GM10847 (cell line): ENCODE data around the gene S1PR5.

Experiments
- POLR2A ChIP-seq: IDR thresholded peaks from 2 replicates; pipeline ENCODE4 v1.6.1; 2011; ENCODE audit not compliant: insufficient read length; ENCODE audit errors: extremely low read depth

The S1PR5 gene

GRCh38 chr19:10550336-10550735, 33.1 kb upstream of the S1PR5 start:
- TF ChIP-seq POLR2A = no peak

- no peak for TF ChIP-seq POLR2A
These were observed 32.5 kb upstream of the S1PR5 start for GRCh38 chr19:10549733-10550132.

- TF ChIP-seq POLR2A = no peak
These were observed 31.6 kb upstream of the S1PR5 start for GRCh38 chr19:10548746-10549276.

- no peak for TF ChIP-seq POLR2A
These were observed 29.6 kb upstream of the S1PR5 start for GRCh38 chr19:10546817-10547216.

- no peak for TF ChIP-seq POLR2A
These were observed 27.6 kb upstream of the S1PR5 start for GRCh38 chr19:10544753-10545251.

- no peak for TF ChIP-seq POLR2A
These were observed 27.1 kb upstream of the S1PR5 start for GRCh38 chr19:10544242-10544752.

GRCh38 chr19:10543420-10544241, 26.4 kb upstream of the S1PR5 start, which contains the start of gene ATG4D:
TSS of gene ATG4D (plus strand) at chr19:10543904. CDS start at chr19:10544091, 187 bp downstream.
- TF ChIP-seq POLR2A = peak; percentile 84

GRCh38 chr19:10543059-10543419, 25.8 kb upstream of the S1PR5 start:
- no peak for TF ChIP-seq POLR2A

- TF ChIP-seq POLR2A = no peak
These were observed 21.1 kb upstream of the S1PR5 start for GRCh38 chr19:10538204-10538983.

- TF ChIP-seq POLR2A = no peak
These were observed 20.4 kb upstream of the S1PR5 start for GRCh38 chr19:10537668-10538067.

- no peak for TF ChIP-seq POLR2A
These were observed 18.4 kb upstream of the S1PR5 start for GRCh38 chr19:10535613-10536012.

- TF ChIP-seq POLR2A = no peak
These were observed 16.6 kb upstream of the S1PR5 start for GRCh38 chr19:10533646-10534386.

- no peak for TF ChIP-seq POLR2A
These were observed 15.2 kb upstream of the S1PR5 start for GRCh38 chr19:10532457-10532856.

- no peak for TF ChIP-seq POLR2A
These were observed 8.4 kb upstream of the S1PR5 start for GRCh38 chr19:10525636-10526035.

- no peak for TF ChIP-seq POLR2A
These were observed 5.9 kb upstream of the S1PR5 start for GRCh38 chr19:10523135-10523636.
